OCI-LY7 (cell line): ENCODE results near the gene BCL2L13.

Experiments used
- CTCF ChIP-seq: fragments of 200-600 bp; sonication (generic); conservative IDR thresholded peaks from 2 replicates; pipeline ENCODE4 v1.5.1; 2014; ENCODE audit warnings: mild to moderate bottlenecking, antibody characterized with exemption, low read length, moderate library complexity, mixed read lengths
- EZH2phosphoT487 ChIP-seq: fragments of 200-600 bp; sonication (generic); IDR thresholded peaks from 2 replicates; pipeline ENCODE4 v1.6.1; 2018; ENCODE audit warnings: low read depth, borderline replicate concordance, mild to moderate bottlenecking, mixed run types, antibody characterized with exemption, low read length, moderate library complexity, mixed read lengths

GRCh38 chr22:17601031-17601430, 37.5 kb upstream of the BCL2L13 start:
- TF ChIP-seq CTCF (no peak), EZH2phosphoT487 (no peak)
